ENCODE measurements around the gene DLG2. TPM values are rescaled to one million over a fixed set of nuclear protein-coding genes. Genes with fewer than 3 reads are reported as not detected.

The DLG2 gene
- total RNA-seq, 1 experiment from 2014 or later = 17.5 TPM

DNA sequence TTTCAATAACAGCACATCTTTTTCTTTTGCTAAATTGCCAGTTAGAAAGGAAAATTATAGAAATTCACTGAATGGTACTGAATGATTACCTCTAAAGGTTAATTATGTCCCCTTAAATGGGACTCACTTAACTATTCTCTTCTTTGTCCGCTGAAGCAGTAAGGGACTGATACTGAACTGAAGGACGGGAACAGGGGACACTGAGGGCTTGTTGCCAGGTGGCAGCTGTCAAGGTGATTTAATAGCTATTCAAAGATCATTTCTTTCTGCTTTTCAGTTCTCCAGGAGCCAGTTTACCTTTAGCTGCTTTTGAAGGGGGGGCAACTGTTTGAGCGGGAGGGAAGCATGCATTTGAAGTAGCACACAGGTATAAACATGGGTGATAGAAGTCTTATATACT is 2015.5 kb downstream of the DLG2 start:
- H3K27ac Mint-ChIP-seq = no peak overlapping the region
- H3K4me3 Mint-ChIP-seq = no peak overlapping the region
- no peak for DNase-seq (ENCODE audit: low spot score)
- ChIA-PET CTCF (no interaction called here), POLR2A (no interaction called here)
- ATAC-seq = no peak
- no peaks in the 10 kb centered on the region for H3K9me3 Mint-ChIP-seq
- no peaks in the 10 kb centered on the region for H3K27me3 Mint-ChIP-seq (ENCODE audit: low read depth)
- no peaks in the 10 kb centered on the region for H3K36me3 Mint-ChIP-seq
- peaks cover 19% of the 10 kb centered on the region for H3K4me1 Mint-ChIP-seq
- no peak for TF ChIP-seq ZSCAN18 (CRISPR knock-in tag; IDR thresholded peaks at IDR 0.05)
- TF ChIP-seq ATF2 (CRISPR knock-in tag; IDR thresholded peaks at IDR 0.05; ENCODE audit: borderline replicate concordance, low read depth) = no peak
- TF ChIP-seq RORB (CRISPR knock-in tag; IDR thresholded peaks at IDR 0.05) = no peak
- no peak for TF ChIP-seq JUN (CRISPR knock-in tag; IDR thresholded peaks at IDR 0.05)
- TF ChIP-seq, protein P1, sequence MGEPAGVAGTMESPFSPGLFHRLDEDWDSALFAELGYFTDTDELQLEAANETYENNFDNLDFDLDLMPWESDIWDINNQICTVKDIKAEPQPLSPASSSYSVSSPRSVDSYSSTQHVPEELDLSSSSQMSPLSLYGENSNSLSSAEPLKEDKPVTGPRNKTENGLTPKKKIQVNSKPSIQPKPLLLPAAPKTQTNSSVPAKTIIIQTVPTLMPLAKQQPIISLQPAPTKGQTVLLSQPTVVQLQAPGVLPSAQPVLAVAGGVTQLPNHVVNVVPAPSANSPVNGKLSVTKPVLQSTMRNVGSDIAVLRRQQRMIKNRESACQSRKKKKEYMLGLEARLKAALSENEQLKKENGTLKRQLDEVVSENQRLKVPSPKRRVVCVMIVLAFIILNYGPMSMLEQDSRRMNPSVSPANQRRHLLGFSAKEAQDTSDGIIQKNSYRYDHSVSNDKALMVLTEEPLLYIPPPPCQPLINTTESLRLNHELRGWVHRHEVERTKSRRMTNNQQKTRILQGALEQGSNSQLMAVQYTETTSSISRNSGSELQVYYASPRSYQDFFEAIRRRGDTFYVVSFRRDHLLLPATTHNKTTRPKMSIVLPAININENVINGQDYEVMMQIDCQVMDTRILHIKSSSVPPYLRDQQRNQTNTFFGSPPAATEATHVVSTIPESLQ (CRISPR knock-in tag; IDR thresholded peaks at IDR 0.05) = no peak
- no peak for TF ChIP-seq GABPB1 (CRISPR knock-in tag; IDR thresholded peaks at IDR 0.05)
- TF ChIP-seq TCF7 (CRISPR knock-in tag; IDR thresholded peaks at IDR 0.05; ENCODE audit: low read depth) = no peak
- no peak for TF ChIP-seq STAT6 (CRISPR knock-in tag; conservative IDR thresholded peaks at IDR 0.05; ENCODE audit: low read depth)
- no peak for TF ChIP-seq PRDM15 (CRISPR knock-in tag; IDR thresholded peaks at IDR 0.05)
- no peak for TF ChIP-seq ZNF281 (CRISPR knock-in tag; IDR thresholded peaks at IDR 0.05)

GRCh38 chr11:83611031-83611430 is 2016.1 kb downstream of the DLG2 start:
- ATAC-seq (no peak), DNase-seq (ENCODE audit: low spot score) (no peak)
- H3K27ac Mint-ChIP-seq = no peak overlapping the region
- H3K9me3 Mint-ChIP-seq = no peaks in the 10 kb centered on the region
- POLR2A ChIA-PET = no interaction called here
- TF ChIP-seq ZBTB43 (CRISPR knock-in tag; IDR thresholded peaks at IDR 0.05) = no peak
- no peak for TF ChIP-seq ZNF232 (CRISPR knock-in tag; IDR thresholded peaks at IDR 0.05)
- TF ChIP-seq, protein P2, sequence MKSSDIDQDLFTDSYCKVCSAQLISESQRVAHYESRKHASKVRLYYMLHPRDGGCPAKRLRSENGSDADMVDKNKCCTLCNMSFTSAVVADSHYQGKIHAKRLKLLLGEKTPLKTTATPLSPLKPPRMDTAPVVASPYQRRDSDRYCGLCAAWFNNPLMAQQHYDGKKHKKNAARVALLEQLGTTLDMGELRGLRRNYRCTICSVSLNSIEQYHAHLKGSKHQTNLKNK (CRISPR knock-in tag; IDR thresholded peaks at IDR 0.05) = no peak
- TF ChIP-seq FOXJ3 (CRISPR knock-in tag; IDR thresholded peaks at IDR 0.05; ENCODE audit: borderline replicate concordance) = no peak
- TF ChIP-seq, protein P3, sequence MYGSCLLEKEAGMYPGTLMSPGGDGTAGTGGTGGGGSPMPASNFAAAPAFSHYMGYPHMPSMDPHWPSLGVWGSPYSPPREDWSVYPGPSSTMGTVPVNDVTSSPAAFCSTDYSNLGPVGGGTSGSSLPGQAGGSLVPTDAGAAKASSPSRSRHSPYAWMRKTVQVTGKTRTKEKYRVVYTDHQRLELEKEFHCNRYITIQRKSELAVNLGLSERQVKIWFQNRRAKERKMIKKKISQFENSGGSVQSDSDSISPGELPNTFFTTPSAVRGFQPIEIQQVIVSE (CRISPR knock-in tag; IDR thresholded peaks at IDR 0.05; ENCODE audit: borderline replicate concordance) = no peak
- no peak for TF ChIP-seq ZNF219 (CRISPR knock-in tag; IDR thresholded peaks at IDR 0.05; ENCODE audit: borderline replicate concordance)
- H3K4me3 Mint-ChIP-seq = no peak overlapping the region
- H3K36me3 Mint-ChIP-seq = no peaks in the 10 kb centered on the region
- CTCF ChIA-PET = no interaction called here
- no peaks in the 10 kb centered on the region for H3K27me3 Mint-ChIP-seq (ENCODE audit: low read depth)
- peaks cover 19% of the 10 kb centered on the region for H3K4me1 Mint-ChIP-seq

Data from WTC11 (cell line).